Pulmonary artery endothelial cell (primary cell): Measurements from ENCODE around the gene FRS2. TPM values are rescaled to one million over a fixed set of nuclear protein-coding genes. Genes with fewer than 3 reads are reported as not detected.
A peak's percentile ranks its signal among the peaks of the same experiment; 100 is the strongest.
"Not testable (repeated sequence)": the region's sequence is repeated elsewhere in the genome, so short reads cannot be mapped to it uniquely, and the experiment has no call there.

Experiments used
- DNase-seq: peaks from one replicate; pipeline ENCODE4 v3.0.0-alpha.2; 2011; ENCODE audit warnings: low read depth, low spot score
- total RNA-seq: library from RNA; depleted of rRNA; stranded (reverse); fragments of >200 nt; gene quantifications from 2 replicates; pipeline ENCODE4 v1.2.3, GENCODE V29; 2014

Gene FRS2
- total RNA-seq, 1 donor from 2014 or later = 17.9 TPM

DNA sequence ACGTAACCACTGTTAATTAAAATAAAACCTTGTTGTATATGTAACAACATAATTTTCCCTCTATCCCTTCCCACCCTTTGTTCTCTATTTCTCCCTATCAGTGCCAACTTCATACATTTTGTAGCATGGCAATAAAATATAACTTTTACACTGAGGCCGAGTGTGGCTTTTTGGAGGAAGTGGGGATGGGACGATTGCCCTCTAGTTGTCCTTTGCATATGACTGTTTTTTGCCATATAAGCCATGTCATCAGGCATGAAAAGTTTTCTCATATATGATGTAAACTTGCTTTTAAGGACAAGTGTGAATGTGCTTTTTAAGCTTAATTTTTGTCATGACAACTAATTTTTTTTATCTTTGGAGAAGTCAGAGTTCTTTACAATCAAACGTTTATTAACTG lies 108.8 kb downstream of the FRS2 start:
- DNase-seq = no peak

DNA sequence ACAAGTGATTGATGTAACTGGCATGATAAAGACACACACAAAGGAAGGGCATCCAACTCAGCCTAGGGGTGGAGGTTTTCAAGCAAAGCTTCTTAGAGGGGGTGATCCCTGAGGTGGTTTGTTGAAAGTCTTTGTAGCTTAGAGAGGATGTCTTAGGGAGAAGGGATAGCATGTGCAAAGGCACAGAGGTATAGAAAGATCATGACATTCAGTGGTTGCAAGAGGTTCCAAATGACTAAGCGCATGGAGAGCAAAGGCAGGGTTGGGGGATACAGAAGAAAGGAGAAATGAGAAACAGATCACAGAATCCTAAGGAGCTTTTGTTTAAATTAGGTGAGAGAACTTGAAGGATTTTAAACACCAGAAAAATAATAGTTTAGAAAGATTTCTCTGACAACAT lies 109.9 kb downstream of the FRS2 start:
- DNase-seq = no peak

DNA sequence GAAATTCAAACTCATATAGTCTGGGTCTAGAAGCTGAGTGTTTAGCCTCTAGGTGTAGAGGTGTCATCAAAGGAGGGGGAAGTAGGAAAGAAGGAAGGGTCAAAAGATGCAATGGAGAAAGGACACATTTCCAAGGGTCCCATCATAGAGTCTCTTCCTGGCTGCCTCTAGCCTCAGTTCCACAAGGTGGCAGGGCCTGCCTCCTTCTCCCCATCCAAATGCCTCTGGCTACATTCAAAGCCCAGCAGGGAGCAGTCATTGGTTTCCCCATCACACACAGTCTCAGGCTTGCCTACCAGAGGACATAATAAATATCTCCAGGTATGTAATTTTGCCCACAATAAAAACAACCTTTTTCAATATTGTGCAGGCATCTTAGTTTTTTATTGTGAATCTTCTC lies 113.0 kb downstream of the FRS2 start:
- DNase-seq = no peak

DNA sequence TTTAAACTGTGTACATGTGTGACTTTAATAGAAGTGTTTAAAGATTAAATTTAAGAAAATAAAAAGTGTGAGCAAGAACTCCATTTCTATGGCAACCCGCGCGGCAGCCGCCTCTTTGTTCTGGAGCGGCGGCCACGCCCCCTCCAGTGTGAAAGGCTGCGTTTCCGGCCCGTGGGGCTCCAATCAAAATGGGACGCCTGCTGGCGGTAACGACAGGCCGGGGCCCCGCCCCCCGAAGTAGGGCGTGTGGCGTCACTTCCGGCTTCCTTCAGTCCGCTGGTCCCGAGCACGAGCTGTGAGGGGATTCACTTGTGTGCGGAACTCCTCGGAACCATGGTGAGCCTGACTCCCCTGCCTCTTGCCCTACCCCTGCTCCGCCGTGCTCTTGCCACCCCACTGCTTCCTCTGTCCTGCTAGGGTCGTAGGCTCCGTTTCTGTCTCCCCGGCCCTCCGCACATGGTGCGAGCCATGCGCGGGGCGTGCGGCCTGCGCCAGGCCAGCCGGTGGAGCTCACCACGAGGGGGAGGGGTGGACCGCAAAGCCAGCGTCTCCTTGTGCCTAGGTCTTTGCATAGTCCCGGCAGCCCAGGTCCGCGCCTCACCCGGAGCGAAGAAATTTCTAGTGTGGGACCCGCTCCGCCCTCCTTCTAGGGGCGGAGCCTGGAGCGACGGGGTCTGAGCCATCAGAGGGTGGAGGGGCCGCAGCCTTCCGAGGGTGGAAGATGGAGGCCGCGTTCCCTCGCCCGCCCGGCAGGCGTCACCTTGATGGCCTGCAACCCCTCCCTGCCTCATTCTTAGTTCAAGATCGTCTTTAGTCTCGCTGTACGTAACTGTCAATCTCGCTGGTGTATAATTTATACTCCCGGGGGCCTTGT lies 115.2 kb downstream of the FRS2 start, which contains the start of gene CCT2:
TSS of gene CCT2 (plus strand) at position 271 of the 874 bp plus-strand sequence. CDS start at position 334, 63 bp downstream.
- DNase-seq = peak; percentile 85

DNA sequence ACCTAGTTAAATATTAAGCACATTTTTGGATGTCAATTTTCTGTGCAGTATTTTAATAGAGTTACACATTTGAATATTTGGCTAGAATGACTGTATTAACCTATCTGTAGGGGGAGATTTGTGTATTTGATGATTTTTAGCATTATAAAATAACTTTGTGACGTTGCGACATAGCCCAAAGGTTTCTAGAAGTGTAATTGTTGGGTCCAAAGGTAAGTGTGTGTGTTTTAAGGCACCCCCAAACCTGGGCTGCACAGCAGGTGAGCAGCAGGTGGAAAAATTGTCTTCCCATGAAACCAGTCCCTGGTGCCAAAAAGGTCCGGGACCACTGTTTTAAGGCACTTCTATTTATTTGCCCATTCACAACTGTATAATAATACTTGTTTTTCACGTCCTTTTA lies 118.3 kb downstream of the FRS2 start:
- DNase-seq = no peak

DNA sequence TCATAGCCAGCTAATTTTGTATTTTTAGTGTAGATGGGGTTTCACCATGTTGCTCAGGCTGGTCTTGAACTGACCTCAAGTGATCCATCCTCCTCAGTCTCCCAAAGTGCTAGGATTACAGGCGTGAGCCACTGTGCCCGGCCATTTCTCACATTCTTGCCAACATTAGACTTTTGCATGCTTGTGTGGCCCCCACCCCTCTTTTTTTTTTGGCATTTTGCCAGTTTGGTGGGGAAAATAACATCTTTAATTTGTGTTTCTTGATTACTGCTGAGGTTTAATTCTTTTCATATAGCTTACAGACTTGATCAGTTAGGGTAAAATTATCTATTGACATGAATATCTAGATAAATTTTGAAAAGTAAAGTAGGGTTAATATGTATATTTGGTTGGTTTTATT lies 118.9 kb downstream of the FRS2 start:
- no peak for DNase-seq

DNA sequence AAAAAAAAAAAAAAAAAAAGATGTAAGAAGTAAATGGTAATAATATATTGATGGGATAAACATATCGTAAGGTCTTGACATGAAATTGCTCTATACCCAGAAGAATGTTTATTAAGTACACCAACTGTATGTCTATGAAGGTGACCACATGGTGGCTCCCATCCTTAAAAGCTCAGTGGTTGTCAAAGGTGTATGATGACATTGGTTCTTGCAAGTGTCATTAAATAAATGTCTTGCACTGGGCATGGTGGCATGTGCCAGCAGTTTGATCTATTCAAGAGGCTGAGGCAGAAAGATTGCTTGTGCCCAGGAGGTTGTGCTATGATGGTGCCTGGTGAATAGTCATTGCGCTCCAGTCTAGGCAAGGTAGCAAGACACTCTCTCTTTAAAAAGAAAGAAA lies 125.5 kb downstream of the FRS2 start:
- no peak for DNase-seq

DNA sequence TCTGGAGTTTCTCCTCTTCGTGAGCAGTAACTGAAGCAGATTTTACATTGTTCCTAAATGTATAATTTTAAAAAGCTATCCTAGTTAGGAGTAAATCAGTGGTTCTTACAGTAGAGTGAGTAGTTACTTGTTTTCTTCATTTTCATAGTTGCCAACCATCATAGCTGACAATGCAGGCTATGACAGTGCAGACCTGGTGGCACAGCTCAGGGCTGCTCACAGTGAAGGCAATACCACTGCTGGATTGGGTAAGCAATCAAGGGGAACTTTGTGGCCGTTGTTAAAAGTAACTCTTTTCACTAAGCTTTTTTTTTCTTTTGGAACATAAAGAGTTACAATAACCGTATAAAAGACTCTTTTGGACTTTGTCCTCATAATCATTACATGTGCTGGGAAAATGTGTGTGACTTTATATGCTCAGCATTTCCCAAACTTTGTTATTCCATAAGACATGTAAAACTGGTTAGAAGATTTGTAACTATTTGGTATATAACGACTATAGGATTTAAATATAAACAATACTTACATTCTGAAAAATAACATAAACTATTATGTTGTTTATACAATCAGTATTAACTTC lies 128.1 kb downstream of the FRS2 start:
- DNase-seq = no peak

DNA sequence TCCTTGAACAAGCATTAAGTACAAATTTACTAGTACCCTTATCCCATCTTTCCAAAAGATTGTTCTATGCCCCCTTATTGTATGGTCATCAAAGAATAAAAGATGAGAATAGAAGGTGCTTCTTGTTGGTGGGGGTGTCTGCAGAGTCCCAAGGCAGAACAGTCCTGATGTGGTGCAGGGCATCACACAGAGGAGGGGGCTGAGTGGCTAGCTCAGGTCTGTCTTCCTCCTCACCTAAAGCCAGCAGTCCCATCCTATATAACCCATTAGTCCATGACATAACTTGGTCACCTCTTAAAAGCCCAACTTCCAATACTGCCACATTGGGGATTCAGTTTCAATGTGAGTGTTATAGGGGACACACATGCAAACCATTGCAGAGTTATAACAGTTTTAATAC lies 130.6 kb downstream of the FRS2 start:
- no peak for DNase-seq

DNA sequence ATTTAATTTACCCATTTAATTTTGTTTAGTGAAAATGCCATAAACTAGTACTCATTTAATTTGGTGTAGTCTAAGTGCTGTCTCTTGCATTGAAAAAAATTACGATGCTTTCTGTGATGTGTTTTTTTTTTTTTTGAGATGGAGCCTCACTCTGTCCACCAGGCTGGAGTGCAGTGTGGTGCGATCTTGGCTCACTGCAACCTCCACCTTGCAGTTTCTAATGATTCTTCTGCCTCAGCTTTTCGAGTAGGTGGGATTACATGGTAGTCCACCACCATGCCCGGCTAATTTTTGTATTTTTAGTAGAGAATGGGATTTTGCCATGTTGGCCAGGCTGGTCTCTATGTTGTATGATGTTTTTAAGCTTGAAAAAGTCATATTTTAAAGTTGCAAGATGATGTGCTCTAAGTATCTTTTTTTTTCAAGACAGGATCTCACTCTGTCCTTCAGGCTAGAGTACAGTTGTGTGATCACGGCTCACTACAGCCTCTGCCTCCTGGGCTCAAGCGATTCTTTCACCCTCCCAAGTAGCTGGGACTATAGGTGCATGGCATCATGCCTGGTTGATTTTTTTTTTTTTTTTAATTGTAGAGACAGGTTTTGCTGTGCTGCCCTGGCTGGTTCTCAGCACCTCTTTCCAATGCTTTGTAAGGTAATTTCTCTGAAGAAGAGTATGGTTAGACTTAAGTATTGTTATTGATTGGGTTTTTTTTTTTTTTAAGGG lies 131.9 kb downstream of the FRS2 start:
- no peak for DNase-seq

DNA sequence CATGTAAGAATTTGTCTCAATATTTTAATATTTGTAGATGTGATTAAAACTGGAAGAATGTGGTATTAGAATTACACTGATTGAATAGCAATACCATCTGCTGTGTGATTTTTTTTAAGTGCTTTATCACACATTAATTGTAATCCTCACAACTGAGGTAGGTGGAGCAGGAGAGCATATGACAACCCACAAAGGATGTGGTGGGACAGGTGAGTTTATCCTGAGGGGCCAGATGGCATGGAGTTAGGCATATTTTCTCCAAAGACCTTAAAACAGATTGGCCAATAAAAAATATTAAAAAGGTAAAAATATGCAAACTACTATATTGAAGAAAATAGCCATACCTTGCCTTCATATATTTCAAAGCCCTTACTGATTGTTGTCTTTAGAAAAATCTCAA lies 132.8 kb downstream of the FRS2 start:
- DNase-seq = no peak

DNA sequence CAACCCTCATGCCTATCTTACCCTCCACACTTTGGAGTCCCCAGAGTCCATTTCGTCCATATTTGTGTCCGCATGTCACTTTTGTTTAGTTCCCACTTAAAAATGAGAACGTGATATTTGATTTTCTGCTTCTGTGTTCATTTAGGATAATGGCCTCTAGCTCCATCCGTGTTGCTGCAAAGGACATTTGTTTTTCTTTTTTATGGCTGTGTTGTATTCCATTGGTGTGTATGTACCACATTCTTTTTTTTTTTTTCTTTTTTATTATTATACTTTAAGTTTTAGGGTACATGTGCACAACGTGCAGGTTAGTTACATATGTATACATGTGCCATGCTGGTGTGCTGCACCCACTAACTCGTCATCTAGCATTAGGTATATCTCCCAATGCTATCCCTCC lies 133.4 kb downstream of the FRS2 start:
- not testable (repeated sequence) for DNase-seq

DNA sequence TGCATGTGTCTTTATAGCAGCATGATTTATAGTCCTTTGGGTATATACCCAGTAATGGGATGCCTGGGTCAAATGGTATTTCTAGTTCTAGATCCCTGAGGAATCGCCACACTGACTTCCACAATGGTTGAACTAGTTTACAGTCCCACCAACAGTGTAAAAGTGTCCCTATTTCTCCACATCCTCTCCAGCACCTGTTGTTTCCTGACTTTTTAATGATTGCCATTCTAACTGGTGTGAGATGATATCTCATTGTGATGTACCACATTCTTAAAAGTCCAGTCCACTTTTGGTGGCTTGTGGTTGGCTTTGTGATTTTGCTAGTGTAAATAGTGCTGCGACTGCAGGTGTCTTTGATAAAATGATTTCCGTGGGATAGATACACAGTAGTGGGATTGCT lies 134.1 kb downstream of the FRS2 start:
- not testable (repeated sequence) for DNase-seq

DNA sequence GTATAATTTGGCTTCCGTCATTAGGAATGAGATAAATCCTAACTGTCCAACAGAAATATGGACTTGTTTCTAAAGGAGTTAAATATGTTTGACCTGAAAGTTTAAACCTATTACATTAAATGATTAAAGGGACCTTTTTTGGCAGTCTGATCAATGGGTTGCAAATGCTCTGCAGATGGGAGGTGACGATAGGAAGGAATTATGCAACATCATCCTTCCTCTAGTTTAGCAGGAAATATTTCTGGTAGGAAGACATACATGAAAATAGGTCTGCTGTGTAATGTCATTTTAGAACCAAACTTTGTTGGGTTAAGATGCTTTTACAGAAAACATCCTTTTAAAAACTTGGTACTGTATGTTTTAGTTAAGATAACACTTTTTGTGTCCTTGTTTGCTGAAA lies 137.9 kb downstream of the FRS2 start:
- DNase-seq = no peak

DNA sequence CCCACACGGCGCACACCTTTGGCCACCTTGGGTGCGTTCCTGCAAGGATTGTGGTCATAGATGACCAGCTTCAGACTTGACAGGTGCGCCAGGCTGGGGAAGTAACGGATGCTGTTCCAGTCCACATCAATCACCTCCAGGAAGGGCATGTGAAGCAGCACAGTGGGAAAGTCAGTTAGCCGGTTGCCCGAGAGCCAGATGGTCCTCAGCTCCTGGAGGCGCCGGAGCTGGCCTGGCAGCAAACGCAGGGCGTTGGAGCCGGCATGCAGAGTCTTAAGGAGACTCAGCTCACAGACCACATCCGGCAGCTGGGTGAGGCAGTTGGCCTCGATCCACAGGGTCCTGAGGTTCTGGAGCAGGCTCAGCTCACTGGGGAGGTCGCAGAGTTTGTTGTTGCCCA lies 139.9 kb downstream of the FRS2 start:
- DNase-seq = no peak

DNA sequence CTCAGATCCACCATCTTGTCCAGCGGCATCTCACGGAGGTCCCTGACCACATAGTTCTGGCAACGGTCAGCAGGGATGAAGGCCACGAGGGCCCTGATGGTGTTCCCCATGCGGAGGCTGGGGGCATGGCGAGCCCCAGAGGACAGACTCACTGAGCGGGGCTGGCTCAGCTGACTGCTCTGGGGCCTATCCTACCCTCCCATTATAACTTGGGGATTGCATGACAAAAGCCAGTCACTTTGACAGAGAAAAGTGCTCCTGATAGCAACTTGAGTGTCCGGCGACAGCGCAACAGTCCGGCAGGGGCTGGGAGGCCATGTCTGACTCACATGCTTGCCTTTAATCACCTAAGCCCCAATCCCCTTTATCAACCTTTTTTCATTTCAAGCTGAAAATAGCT lies 140.5 kb downstream of the FRS2 start, which contains the start of gene LRRC10:
TSS of gene LRRC10 (minus strand) at position 179 of the 400 bp plus-strand sequence. CDS start at position 110, 69 bp downstream.
- DNase-seq = no peak

DNA sequence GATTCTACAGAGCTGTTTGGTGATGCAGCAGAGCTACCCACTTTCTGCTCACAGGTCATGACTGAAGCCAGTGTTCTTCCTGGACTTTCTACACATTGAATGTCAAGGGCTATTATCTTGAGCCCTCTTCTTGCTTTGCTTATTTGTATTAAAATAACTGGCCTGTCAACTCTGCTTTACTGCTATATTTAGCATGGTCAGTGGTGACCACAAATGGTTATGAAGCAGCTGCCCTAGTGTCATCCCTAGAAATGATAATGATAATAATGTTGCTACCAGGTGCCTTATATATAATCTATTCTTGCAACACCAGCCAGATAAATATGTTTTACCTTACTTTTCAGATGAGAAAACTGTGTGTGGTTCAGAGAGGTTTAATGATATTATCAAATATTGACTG lies 143.2 kb downstream of the FRS2 start:
- DNase-seq = no peak

DNA sequence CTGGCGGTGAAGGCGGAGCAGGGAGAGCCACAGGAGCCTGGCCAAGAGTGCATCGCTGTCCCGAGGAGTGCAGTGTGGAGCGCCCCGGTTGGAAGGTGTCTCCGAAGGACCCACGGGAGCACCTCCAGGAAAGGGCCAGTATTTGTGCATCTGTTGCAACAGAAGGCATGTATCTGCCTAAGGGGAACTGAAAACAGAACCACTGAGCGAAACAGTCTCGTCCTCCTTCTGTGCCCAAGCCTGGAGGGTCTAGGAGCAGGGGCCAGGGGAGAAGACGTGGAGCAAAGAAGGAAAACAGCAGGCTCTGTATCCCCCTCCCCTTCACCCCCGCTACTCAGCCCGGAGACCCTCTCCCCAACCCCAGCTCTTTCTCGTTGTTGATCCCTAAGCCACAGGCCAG lies 145.8 kb downstream of the FRS2 start:
- DNase-seq = no peak

DNA sequence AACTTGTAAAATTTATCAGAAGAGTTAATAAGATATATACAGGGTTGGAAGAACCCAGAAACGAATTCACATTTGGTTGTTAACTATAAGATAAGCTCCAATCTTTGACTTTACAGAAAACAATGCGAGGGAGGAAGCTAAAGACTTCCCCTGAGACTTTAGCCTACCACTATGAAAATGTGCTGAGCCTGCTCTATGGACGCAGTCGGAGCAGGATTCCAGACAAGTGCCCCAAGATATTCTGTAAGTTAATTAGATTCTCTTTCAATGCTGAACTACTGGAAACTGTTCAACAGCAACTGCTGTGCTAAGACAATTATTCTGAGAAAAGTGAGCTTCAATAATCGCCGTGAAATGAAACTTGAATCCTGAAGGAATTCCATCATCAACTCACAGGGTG lies 148.9 kb downstream of the FRS2 start:
- DNase-seq = no peak

DNA sequence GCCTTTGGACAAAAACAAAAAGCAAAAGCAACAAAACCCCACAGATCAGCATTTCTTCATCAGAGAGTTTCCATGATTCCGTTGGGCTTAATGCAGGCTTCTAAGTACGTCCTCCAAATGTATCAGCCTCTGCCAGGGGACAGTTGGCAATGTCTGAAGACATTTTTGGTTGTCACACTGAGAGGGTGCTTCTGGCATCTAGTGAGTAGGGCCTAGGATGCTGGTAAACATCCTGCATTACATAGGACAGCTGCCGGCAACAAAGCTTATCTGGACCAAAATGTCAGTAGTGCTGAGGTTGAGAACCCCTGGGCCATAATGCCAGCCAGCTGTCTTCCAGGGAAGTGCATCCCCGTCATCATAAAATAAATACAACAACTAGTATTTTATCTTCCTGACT lies 149.9 kb downstream of the FRS2 start:
- no peak for DNase-seq

DNA sequence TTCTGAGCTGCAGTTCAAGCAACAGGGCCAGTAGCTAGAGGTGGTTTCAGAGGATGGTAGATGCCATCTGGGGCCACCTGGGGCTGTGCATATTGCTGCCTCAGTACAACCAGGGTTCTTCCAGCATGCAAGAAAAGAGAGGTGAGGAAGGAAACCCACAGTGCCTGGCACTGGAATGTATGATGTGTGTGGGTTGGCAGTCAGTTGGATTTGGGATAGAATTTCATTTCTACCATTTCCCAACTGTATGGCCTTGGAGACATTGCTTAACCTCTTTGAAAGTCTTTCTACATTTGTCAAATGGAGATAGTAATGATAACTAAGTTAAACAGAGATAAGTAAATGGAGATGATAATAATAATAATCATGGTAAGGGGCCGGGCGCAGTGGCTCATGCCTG lies 150.7 kb downstream of the FRS2 start:
- DNase-seq = no peak

DNA sequence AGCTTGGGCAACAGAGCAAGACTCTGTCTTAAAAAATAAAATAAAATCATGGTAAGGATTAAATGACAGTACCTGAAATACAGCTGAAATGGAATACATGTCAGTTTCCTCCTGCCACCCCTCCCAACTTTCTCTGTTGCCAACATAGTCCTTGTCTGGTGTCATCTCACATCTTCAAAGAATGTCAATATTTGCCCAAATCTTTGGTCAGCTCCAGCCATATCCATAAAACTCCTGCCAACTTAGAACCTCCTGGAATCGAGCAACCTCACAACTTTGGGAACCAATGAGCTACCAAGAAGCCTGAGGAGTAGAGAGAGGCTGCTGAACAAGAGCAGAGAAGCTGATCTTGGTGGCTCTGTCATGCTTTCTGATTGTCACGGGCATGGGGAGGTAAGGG lies 151.4 kb downstream of the FRS2 start:
- DNase-seq = no peak
